Naive B cell (primary cell): Measurements from ENCODE around the gene DSTN. TPM values are rescaled to one million over a fixed set of nuclear protein-coding genes. Genes with fewer than 3 reads are reported as not detected.
A peak's percentile ranks its signal among the peaks of the same experiment; 100 is the strongest.

Experiments
- ATAC-seq, 2 donors: fragments of 150-1000 bp; cut with Tn5 transposase; 2 replicates each; pipeline ENCODE4 v1.10.0; 2021; ENCODE audit warnings: low read depth in 2 of 2, mild to moderate bottlenecking in 2 of 2, moderate library complexity in 2 of 2
- DNase-seq: peaks from one replicate; pipeline ENCODE4 v3.0.0; 2022
- H3K27ac Mint-ChIP-seq, 6 donors: one replicate each; pipeline ENCODE4 v1.8.0; 2020 to 2022; ENCODE audit warnings: mild to moderate bottlenecking in 6 of 6, mixed read lengths in 6 of 6, moderate library complexity in 5 of 6, inconsistent platforms in 2 of 6
- H3K27me3 Mint-ChIP-seq, 3 donors: one replicate each; pipeline ENCODE4 v1.8.0; 2021 to 2022; ENCODE audit warnings: mixed read lengths in 3 of 3, mild to moderate bottlenecking in 1 of 3
- H3K36me3 Mint-ChIP-seq, 2 donors: one replicate each; pipeline ENCODE4 v1.8.0; 2020 to 2022; ENCODE audit warnings: mixed read lengths in 2 of 2, inconsistent platforms in 1 of 2, mild to moderate bottlenecking in 1 of 2
- H3K4me1 Mint-ChIP-seq, 3 donors: one replicate each; pipeline ENCODE4 v1.8.0; 2020 to 2022; ENCODE audit warnings: mixed read lengths in 3 of 3, inconsistent platforms in 1 of 3, mild to moderate bottlenecking in 1 of 3, moderate library complexity in 1 of 3
- H3K4me3 Mint-ChIP-seq, 8 donors: one replicate each; pipeline ENCODE4 v1.8.0; 2020 to 2022; ENCODE audit warnings: mild to moderate bottlenecking in 8 of 8, mixed read lengths in 8 of 8, moderate library complexity in 8 of 8, inconsistent platforms in 2 of 8
- H3K9me3 Mint-ChIP-seq, 7 donors: one replicate each; pipeline ENCODE4 v1.8.0; 2020 to 2022; ENCODE audit warnings: mixed read lengths in 7 of 7, mild to moderate bottlenecking in 5 of 7, inconsistent platforms in 2 of 7, moderate library complexity in 1 of 7
- polyA plus RNA-seq, 6 donors: library from polyadenylated mRNA; unstranded; fragments of 300-500 nt; fragmentation: Illumina TruSeq; gene quantifications; one replicate each; pipeline ENCODE4 v1.2.3, GENCODE V29; 2021; ENCODE audit warnings: low read depth in 6 of 6

Gene DSTN
- polyA plus RNA-seq, 6 donors from 2014 or later, result 33.8 to 58.8 (median 39.3) TPM

GRCh38 chr20:17619351-17620093 is 49.6 kb downstream of the DSTN start:
- DNase-seq (no peak), ATAC-seq (no peak)
- Mint-ChIP-seq H3K4me3 (no peak overlapping the region), H3K9me3 (no peaks in the 10 kb centered on the region), H3K27ac (no peak overlapping the region), H3K36me3 (no peaks in the 10 kb centered on the region), H3K27me3 (no peaks in the 10 kb centered on the region), H3K4me1 (peaks cover 0 to 3% (median 0%) of the 10 kb centered on the region in 3 donors)

- no peak overlapping the region for H3K27ac Mint-ChIP-seq
- H3K27me3 Mint-ChIP-seq, result no peaks in the 10 kb centered on the region
- H3K4me1 Mint-ChIP-seq, result no peaks in the 10 kb centered on the region
- no peaks in the 10 kb centered on the region for H3K9me3 Mint-ChIP-seq
- peaks cover 0 to 3% of the 10 kb centered on the region in 2 donors for H3K36me3 Mint-ChIP-seq
- DNase-seq (no peak), ATAC-seq (no peak)
- H3K4me3 Mint-ChIP-seq, result no peak overlapping the region
Measured at GRCh38 chr20:17620371-17621228, 50.7 kb downstream of the DSTN start.

DNA sequence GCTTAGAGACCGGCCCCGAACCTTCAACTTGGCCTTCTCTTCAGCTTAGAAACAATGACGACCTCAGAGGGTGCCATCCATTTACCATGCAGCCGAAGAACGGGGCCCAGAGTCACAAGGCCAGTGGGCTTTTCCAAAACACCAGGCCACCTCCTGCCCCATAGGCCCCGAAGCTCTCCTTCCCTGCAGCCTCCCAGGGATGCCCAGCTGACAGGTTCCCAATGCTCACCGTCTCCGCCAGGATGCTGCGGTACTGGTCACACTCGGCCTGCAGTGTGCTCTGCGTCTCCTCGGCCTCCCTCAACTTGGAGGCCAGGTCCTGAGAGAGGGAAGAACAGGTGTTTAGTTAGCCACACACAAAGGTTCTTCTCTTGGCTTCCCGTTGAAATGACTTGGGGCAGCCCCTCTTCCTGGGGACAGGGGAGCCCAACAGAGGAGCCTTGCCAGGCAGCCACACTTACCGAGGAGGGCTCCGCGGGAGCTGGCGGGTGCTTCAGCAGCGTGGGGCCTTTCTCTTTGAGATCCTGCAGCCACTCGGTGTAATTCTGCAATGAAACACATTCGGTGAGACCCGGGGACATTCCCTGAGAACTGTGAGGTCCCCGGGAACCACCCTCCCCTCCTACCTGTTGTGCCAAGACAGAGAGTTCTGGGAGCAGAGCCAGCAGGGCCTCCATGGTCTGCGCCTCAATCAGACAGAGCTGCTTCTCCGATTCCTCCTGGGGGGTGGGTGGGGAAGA is 51.5 kb downstream of the DSTN start:
- H3K36me3 Mint-ChIP-seq, result peaks cover 0 to 10% of the 10 kb centered on the region in 2 donors
- H3K4me1 Mint-ChIP-seq, result no peaks in the 10 kb centered on the region
- no peaks in the 10 kb centered on the region for H3K27me3 Mint-ChIP-seq
- ATAC-seq (no peak), DNase-seq (no peak)
- H3K9me3 Mint-ChIP-seq, result no peaks in the 10 kb centered on the region
- H3K4me3 Mint-ChIP-seq, result no peak overlapping the region
- H3K27ac Mint-ChIP-seq, result peak overlapping the region in 1 of 6 donors; percentile 59

DNA sequence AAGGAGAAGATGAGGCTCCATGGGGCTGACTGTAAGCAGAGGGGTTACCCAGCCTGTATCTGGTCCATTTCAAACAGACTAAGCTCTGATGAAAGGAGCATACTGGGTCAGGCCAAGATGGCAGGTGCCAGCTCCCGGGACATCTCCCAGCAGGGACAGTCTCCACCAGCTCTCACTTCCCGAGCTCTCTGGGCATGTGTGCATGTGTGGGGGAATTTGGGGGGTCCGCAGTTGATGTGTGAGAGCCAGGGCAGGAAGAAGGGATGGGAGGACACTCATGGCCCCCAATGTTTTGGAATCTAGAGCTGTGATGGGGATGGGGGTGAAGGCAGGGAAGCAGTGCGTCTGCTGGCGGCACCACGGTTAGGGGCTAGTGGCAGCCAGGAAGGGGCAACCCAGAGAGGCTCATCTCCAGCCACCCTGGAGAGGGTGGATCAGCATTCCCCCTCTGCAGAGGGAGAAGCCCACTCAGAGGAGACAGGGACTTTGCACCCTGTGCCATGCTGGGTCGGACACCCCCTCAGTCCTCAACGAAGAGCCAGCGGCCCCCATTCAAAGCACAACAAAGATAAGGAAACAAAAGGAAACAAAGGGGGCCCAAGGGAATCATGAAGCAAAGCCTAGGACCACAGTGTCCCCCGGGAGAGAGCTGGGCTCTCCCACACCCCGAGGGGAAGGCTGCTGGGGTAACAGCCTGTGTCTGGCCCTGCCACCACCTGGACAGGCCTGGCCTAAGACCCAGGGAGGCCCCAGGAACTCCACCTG is 52.4 kb downstream of the DSTN start:
- peak overlapping the region in 3 of 6 donors; percentile 26 to 88 (median 82) for H3K27ac Mint-ChIP-seq
- DNase-seq, result no peak
- H3K27me3 Mint-ChIP-seq, result no peaks in the 10 kb centered on the region
- peaks cover 0 to 10% of the 10 kb centered on the region in 2 donors for H3K36me3 Mint-ChIP-seq
- H3K4me1 Mint-ChIP-seq, result no peaks in the 10 kb centered on the region
- no peak for ATAC-seq
- H3K9me3 Mint-ChIP-seq, result no peaks in the 10 kb centered on the region
- no peak overlapping the region for H3K4me3 Mint-ChIP-seq

- Mint-ChIP-seq H3K27ac (no peak overlapping the region), H3K9me3 (no peaks in the 10 kb centered on the region), H3K27me3 (no peaks in the 10 kb centered on the region), H3K4me3 (no peak overlapping the region), H3K36me3 (peaks cover 0 to 10% of the 10 kb centered on the region in 2 donors), H3K4me1 (no peaks in the 10 kb centered on the region)
- DNase-seq (no peak), ATAC-seq (no peak)
Measured at GRCh38 chr20:17622851-17623508, 53.1 kb downstream of the DSTN start.

DNA sequence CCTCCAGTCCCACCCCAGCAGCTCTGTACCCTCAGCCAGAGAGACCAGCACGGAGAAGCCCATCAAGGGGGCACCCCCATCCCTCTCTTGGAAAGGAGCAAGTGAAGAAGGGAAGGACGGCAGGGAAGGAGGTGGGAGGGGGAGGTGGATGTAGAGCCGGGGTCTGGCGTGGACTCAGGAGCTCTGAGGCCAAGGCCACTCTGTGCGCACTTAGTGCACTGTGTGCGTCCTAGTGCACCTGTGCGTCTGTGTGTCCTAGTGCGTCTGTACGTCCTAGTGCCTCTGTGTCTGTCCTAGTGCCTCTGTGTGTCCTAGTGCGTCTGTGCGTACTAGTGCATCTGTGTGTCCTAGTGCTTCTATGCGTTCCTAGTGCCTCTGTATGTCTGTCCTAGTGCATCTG is 54.2 kb downstream of the DSTN start:
- peaks cover 0 to 2% (median 0%) of the 10 kb centered on the region in 3 donors for H3K4me1 Mint-ChIP-seq
- H3K36me3 Mint-ChIP-seq, result peaks cover 0 to 10% of the 10 kb centered on the region in 2 donors
- ATAC-seq (no peak), DNase-seq (no peak)
- no peaks in the 10 kb centered on the region for H3K9me3 Mint-ChIP-seq
- H3K27ac Mint-ChIP-seq, result no peak overlapping the region
- H3K4me3 Mint-ChIP-seq, result no peak overlapping the region
- H3K27me3 Mint-ChIP-seq, result no peaks in the 10 kb centered on the region

- Mint-ChIP-seq H3K27ac (no peak overlapping the region), H3K4me3 (no peak overlapping the region), H3K36me3 (peaks cover 0 to 11% of the 10 kb centered on the region in 2 donors), H3K9me3 (no peaks in the 10 kb centered on the region), H3K27me3 (no peaks in the 10 kb centered on the region), H3K4me1 (peaks cover 0 to 2% (median 0%) of the 10 kb centered on the region in 3 donors)
- DNase-seq (no peak), ATAC-seq (no peak)
Measured at GRCh38 chr20:17624551-17625245, 54.8 kb downstream of the DSTN start.

DNA sequence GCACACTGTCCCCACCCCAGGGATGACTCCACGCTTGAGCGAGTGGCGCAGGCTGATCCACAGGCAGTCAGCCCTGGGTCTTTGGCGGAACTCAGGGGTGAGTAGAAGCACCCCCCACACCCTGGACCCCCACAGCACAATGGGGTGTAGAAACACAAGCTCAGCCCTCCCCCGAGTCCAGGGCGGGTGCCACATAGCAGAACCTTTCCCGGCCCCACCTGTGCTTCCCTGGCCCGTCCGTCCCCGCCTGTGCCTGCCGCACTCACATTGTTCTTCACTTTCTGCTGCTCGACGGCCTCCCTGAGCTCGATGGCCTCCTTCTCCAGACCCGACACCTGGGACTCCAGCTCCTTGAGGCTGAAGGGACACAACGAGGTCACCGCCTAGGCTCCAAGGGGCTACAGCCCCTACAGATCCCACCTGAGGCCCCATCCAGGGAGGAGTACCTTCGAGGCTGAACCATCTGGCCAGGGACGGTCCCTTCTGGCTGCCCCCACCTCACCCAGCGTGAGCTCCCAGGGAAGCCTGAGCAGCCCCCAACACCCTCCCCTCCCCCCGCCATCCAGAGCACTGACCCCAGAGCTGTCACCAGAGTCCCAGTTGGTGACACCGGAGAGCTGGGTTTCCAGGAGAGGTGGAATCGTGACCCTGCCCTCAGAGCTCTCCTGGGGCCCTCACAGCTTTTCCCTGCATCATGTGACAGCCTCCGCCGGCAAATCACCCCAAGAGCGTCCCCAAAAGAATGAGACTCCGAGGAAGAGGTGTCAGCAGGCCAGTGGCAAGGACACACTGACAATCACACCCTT is 55.6 kb downstream of the DSTN start:
- ATAC-seq (no peak), DNase-seq (no peak)
- Mint-ChIP-seq H3K9me3 (no peaks in the 10 kb centered on the region), H3K27ac (no peak overlapping the region), H3K36me3 (peaks cover 0 to 18% of the 10 kb centered on the region in 2 donors), H3K4me1 (peaks cover 0 to 2% (median 0%) of the 10 kb centered on the region in 3 donors), H3K4me3 (no peak overlapping the region), H3K27me3 (no peaks in the 10 kb centered on the region)

DNA sequence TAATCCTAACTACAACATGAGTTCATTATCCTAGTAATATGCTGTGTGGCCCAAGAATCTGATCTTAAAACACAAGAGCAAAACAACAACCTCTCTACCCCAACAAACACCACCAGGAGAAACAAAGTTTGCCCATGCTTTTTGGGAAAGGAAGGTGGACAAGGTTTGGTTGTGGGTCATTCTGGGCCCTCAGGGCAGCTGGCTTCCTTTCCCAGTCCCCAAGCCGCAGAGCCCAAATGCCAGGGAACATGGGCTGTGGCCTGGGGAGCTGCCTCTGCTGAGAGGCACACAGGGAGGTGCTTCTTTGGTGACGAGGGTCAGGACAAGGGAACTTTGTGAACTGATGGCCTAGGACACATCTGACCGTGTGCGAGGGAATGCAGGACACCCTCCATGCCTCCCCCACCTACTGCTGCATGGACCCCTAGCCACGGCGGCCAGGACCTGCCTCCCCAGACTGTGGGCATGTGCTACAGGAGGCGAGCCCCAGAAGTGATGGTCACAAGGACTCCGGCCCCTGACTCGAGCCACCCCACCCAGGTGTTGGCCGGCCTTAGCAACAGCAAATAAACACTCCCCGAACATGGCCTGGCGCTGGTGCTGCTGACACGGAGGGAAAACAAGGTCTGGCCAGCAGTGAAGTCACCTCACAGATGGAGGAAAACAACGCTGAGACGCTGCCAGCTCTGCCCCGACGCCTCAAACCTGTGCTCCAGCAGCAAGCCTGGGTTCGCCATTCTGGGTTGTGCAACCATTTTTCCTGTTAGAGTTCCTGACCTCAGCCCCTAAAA is 56.5 kb downstream of the DSTN start:
- Mint-ChIP-seq H3K9me3 (no peaks in the 10 kb centered on the region), H3K36me3 (peaks cover 0 to 18% of the 10 kb centered on the region in 2 donors), H3K4me3 (no peak overlapping the region), H3K27me3 (no peaks in the 10 kb centered on the region), H3K27ac (no peak overlapping the region), H3K4me1 (peaks cover 0 to 2% (median 0%) of the 10 kb centered on the region in 3 donors)
- ATAC-seq, result no peak
- no peak for DNase-seq

GRCh38 chr20:17627101-17627955 is 57.5 kb downstream of the DSTN start:
- Mint-ChIP-seq H3K27ac (no peak overlapping the region), H3K36me3 (peaks cover 0 to 22% of the 10 kb centered on the region in 2 donors), H3K4me1 (peaks cover 0 to 2% (median 1%) of the 10 kb centered on the region in 3 donors), H3K27me3 (no peaks in the 10 kb centered on the region), H3K9me3 (no peaks in the 10 kb centered on the region), H3K4me3 (no peak overlapping the region)
- DNase-seq (no peak), ATAC-seq (no peak)
